PC-9 (cell line): ENCODE data around the gene ATG4A. TPM values are rescaled to one million over a fixed set of nuclear protein-coding genes. Genes with fewer than 3 reads are reported as not detected.
A peak's percentile ranks its signal among the peaks of the same experiment; 100 is the strongest.

Experiments used
- BruUV-seq: library from RNA; stranded (reverse); fragments of 400-500 nt; replicated peaks from 2 replicates; lab custom pipeline; 2021; lab: Mats Ljungman, UMichigan
- CTCF ChIA-PET: fragments of 300-600 bp; sonication (Branson Sonifier 250); formaldehyde crosslinking; loops from one replicate; lab custom pipeline; 2022; ENCODE audit warnings: antibody characterized with exemption; lab: Charles Lee
- POLR2A ChIA-PET: fragments of 300-600 bp; sonication (Branson Sonifier 250); formaldehyde crosslinking; loops from one replicate; lab custom pipeline; 2022; ENCODE audit warnings: antibody characterized with exemption; ENCODE audit not compliant: unreplicated experiment; lab: Charles Lee
- DNase-seq, 2 experiments: peaks; one replicate each; pipeline versions ENCODE4 v3.0.0 to v3.0.0-alpha.2; 2015 to 2022; ENCODE audit warnings: mixed read lengths in 1 of 2
- H2AFZ ChIP-seq: fragments of 200-600 bp; sonication (generic); 2 replicates; pipeline ENCODE4 v1.8.1; 2017; ENCODE audit warnings: antibody characterized with exemption
- H3F3A ChIP-seq: fragments of 200-600 bp; sonication (generic); 2 replicates; pipeline ENCODE4 v1.8.1; 2017; ENCODE audit warnings: antibody characterized with exemption, mild to moderate bottlenecking, low read depth; ENCODE audit not compliant: insufficient read depth
- H3K27ac ChIP-seq: fragments of 200-600 bp; sonication (generic); 2 replicates; pipeline ENCODE4 v1.6.1; 2016; ENCODE audit warnings: mixed run types
- H3K27me3 ChIP-seq: fragments of 200-600 bp; sonication (generic); 2 replicates; pipeline ENCODE4 v1.6.1; 2016; ENCODE audit warnings: low read depth, mixed run types; ENCODE audit not compliant: insufficient read depth
- H3K36me3 ChIP-seq: fragments of 200-600 bp; sonication (generic); 2 replicates; pipeline ENCODE4 v1.6.1; 2016; ENCODE audit warnings: low read depth, mixed run types
- H3K4me1 ChIP-seq: fragments of 200-600 bp; sonication (generic); replicated peaks from 2 replicates; pipeline ENCODE4 v1.6.1; 2016; ENCODE audit warnings: mixed run types; ENCODE audit not compliant: insufficient read depth
- H3K4me2 ChIP-seq: fragments of 200-600 bp; sonication (generic); 2 replicates; pipeline ENCODE4 v1.6.1; 2017; ENCODE audit warnings: mixed run types
- H3K4me3 ChIP-seq: fragments of 200-600 bp; sonication (generic); 2 replicates; pipeline ENCODE4 v1.6.1; 2016; ENCODE audit warnings: mixed run types
- H3K79me2 ChIP-seq: fragments of 200-600 bp; sonication (generic); 2 replicates; pipeline ENCODE4 v1.6.1; 2017; ENCODE audit warnings: low read depth, mixed run types
- H3K9me2 ChIP-seq: fragments of 200-600 bp; sonication (generic); 2 replicates; pipeline ENCODE4 v1.8.1; 2017; ENCODE audit warnings: mild to moderate bottlenecking; ENCODE audit not compliant: insufficient read depth
- H3K9me3 ChIP-seq: fragments of 200-600 bp; sonication (generic); 2 replicates; pipeline ENCODE4 v1.8.1; 2016; ENCODE audit warnings: low read depth; ENCODE audit not compliant: insufficient read depth
- H4K20me1 ChIP-seq: fragments of 200-600 bp; sonication (generic); 2 replicates; pipeline ENCODE4 v1.8.1; 2017; ENCODE audit not compliant: insufficient read depth
- CTCF ChIP-seq: fragments of 200-600 bp; sonication (generic); conservative IDR thresholded peaks from 2 replicates; pipeline ENCODE4 v1.6.1; 2017; ENCODE audit warnings: mixed run types, antibody characterized with exemption, mild to moderate bottlenecking, moderate library complexity
- EZH2 ChIP-seq: fragments of 200-600 bp; sonication (generic); IDR thresholded peaks from 2 replicates; pipeline ENCODE4 v1.8.0; 2017; ENCODE audit warnings: antibody characterized with exemption, low read depth
- intact Hi-C: fragments of 100-400 bp; cut with micrococcal nuclease; formaldehyde crosslinking; loops from one replicate; pipeline ENCODE4 v1.10.0; 2022; ENCODE audit not compliant: unreplicated experiment
- total RNA-seq: library from RNA; stranded (reverse); gene quantifications from 2 replicates; pipeline ENCODE4 v1.2.3, GENCODE V29; 2021

The ATG4A gene
- total RNA-seq, 1 experiment from 2014 or later: 9.6 TPM

- CTCF ChIA-PET: no interaction called here
- no peaks in the 10 kb centered on the region for H3K79me2 ChIP-seq
- no peaks in the 10 kb centered on the region; the same call in 1 of the 2 replicates for H3K9me2 ChIP-seq
- H3K4me3 ChIP-seq: no peak overlapping the region
- H3K9me3 ChIP-seq: no peaks in the 10 kb centered on the region
- POLR2A ChIA-PET: no interaction called here
- no peaks in the 10 kb centered on the region for H4K20me1 ChIP-seq
- no peak overlapping the region for H3K4me2 ChIP-seq
- no peak overlapping the region for H2AFZ ChIP-seq
- intact Hi-C loops: no loop called here
- peak; percentile 17 to 40 for DNase-seq
- peaks cover 9% of the 10 kb centered on the region for H3K4me1 ChIP-seq
- H3K27ac ChIP-seq: no peak overlapping the region
- H3K36me3 ChIP-seq: no peaks in the 10 kb centered on the region
- TF ChIP-seq EZH2: no peak
- no peak for TF ChIP-seq CTCF
- no TSS peak for BruUV-seq
- no peaks in the 10 kb centered on the region for H3K27me3 ChIP-seq
- H3F3A ChIP-seq: no peaks in the 10 kb centered on the region
Observed at GRCh38 chrX:108167211-108167872, 75.8 kb downstream of the ATG4A start.

- H3K4me1 ChIP-seq: peaks cover 9% of the 10 kb centered on the region
Observed at GRCh38 chrX:108168961-108169740, 77.6 kb downstream of the ATG4A start.

DNA sequence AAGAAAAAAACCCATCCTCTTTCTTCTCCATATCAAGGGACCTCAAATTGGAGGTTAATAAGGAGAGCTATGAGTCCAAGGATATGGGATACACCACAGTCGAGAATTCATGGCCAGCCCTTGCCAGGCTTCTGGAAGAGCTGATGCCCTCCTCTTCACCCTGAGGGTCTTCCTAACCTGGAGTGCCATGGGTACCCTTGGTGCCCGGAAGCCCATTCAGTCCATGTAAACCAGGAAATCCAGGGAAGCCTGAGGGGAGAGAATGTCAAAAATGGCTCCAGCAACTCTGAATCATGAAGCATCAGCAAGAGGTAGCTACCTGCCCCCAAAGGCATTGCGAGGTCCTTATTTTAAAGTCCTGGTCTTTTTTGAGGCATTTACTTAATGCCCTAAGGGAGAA lies 78.2 kb downstream of the ATG4A start:
- BruUV-seq: no TSS peak
- Histone ChIP-seq H4K20me1 (no peaks in the 10 kb centered on the region), H2AFZ (no peak overlapping the region), H3K9me2 (no peaks in the 10 kb centered on the region; the same call in 1 of the 2 replicates), H3K27me3 (no peaks in the 10 kb centered on the region), H3K9me3 (no peaks in the 10 kb centered on the region), H3F3A (no peaks in the 10 kb centered on the region), H3K36me3 (no peaks in the 10 kb centered on the region), H3K4me2 (no peak overlapping the region), H3K4me3 (no peak overlapping the region), H3K79me2 (no peaks in the 10 kb centered on the region), H3K4me1 (peaks cover 9% of the 10 kb centered on the region), H3K27ac (no peak overlapping the region)
- ChIA-PET CTCF (no interaction called here), POLR2A (no interaction called here)
- intact Hi-C loops: no loop called here
- DNase-seq: no peak
- TF ChIP-seq EZH2 (no peak), CTCF (no peak)

More at GRCh38 chrX:108168961-108169740, 77.6 kb downstream of the ATG4A start:
- no peak for DNase-seq
- intact Hi-C loops: no loop called here
- Histone ChIP-seq H3K4me3 (no peak overlapping the region), H2AFZ (no peak overlapping the region), H3K27me3 (no peaks in the 10 kb centered on the region), H3K9me3 (no peaks in the 10 kb centered on the region), H3K9me2 (no peaks in the 10 kb centered on the region; the same call in 1 of the 2 replicates), H3K4me2 (no peak overlapping the region), H3K27ac (no peak overlapping the region), H3K36me3 (no peaks in the 10 kb centered on the region), H4K20me1 (no peaks in the 10 kb centered on the region), H3F3A (no peaks in the 10 kb centered on the region), H3K79me2 (no peaks in the 10 kb centered on the region)
- no peak for TF ChIP-seq CTCF
- TF ChIP-seq EZH2: no peak
- ChIA-PET POLR2A (no interaction called here), CTCF (no interaction called here)
- no TSS peak for BruUV-seq
